Omental fat pad (tissue), 4 donors: Measurements from ENCODE around the gene MAGI2. TPM values are rescaled to one million over a fixed set of nuclear protein-coding genes. Genes with fewer than 3 reads are reported as not detected.

Experiments
- ATAC-seq: fragments of 150-250 bp; one replicate; pipeline ENCODE4 v1.9.1; 2016; ENCODE audit warnings: mild to moderate bottlenecking, moderate library complexity; ENCODE audit not compliant: low FRiP score
- DNase-seq: peaks from one replicate; pipeline ENCODE4 v3.0.0-alpha.2; 2019; ENCODE audit warnings: low spot score
- CTCF ChIP-seq, 3 donors: fragments of 450-650 bp; IDR thresholded peaks; one replicate each; pipeline ENCODE4 v1.5.1; 2016 to 2017; ENCODE audit warnings: antibody characterized with exemption in 3 of 3, mild to moderate bottlenecking in 3 of 3, moderate library complexity in 2 of 3
- total RNA-seq, 4 donors: library from RNA; depleted of rRNA; stranded (reverse); fragments of >200 nt; gene quantifications; one replicate each; pipeline ENCODE4 v1.1.0, GENCODE V29; 2016

Gene MAGI2
- total RNA-seq, 4 donors from 2014 or later = 9.3 to 20.6 (median 13.2) TPM

GRCh38 chr7:78406531-78406930, 1046.9 kb downstream of the MAGI2 start:
- DNase-seq (no peak), ATAC-seq (no peak)
- no peak for TF ChIP-seq CTCF (IDR thresholded peaks at IDR 0.05)

- ATAC-seq = no peak
- no peak for TF ChIP-seq CTCF (IDR thresholded peaks at IDR 0.05)
- no peak for DNase-seq
Measured at GRCh38 chr7:78402096-78402495, 1051.4 kb downstream of the MAGI2 start.

GRCh38 chr7:78400038-78400437, 1053.4 kb downstream of the MAGI2 start:
- DNase-seq (no peak), ATAC-seq (no peak)
- TF ChIP-seq CTCF (IDR thresholded peaks at IDR 0.05) = no peak

GRCh38 chr7:78399033-78399769, 1054.3 kb downstream of the MAGI2 start:
- no peak for TF ChIP-seq CTCF (IDR thresholded peaks at IDR 0.05)

GRCh38 chr7:78398576-78398975, 1054.9 kb downstream of the MAGI2 start:
- TF ChIP-seq CTCF (IDR thresholded peaks at IDR 0.05) = no peak
- no peak for DNase-seq
- no peak for ATAC-seq

More at GRCh38 chr7:78399033-78399769, 1054.3 kb downstream of the MAGI2 start:
- DNase-seq (no peak), ATAC-seq (no peak)

GRCh38 chr7:78398081-78398480, 1055.4 kb downstream of the MAGI2 start:
- no peak for TF ChIP-seq CTCF (IDR thresholded peaks at IDR 0.05)

GRCh38 chr7:78396210-78396609, 1057.3 kb downstream of the MAGI2 start:
- DNase-seq (no peak), ATAC-seq (no peak)
- TF ChIP-seq CTCF (IDR thresholded peaks at IDR 0.05) = no peak

More at GRCh38 chr7:78398081-78398480, 1055.4 kb downstream of the MAGI2 start:
- DNase-seq = no peak
- ATAC-seq = no peak
